Adrenal gland (tissue), 12 donors: ENCODE measurements around the gene SPDYA. TPM values are rescaled to one million over a fixed set of nuclear protein-coding genes. Genes with fewer than 3 reads are reported as not detected.

Experiments
- DNase-seq, 7 donors: peaks; one replicate each; pipeline ENCODE4 v3.0.0-alpha.2; 2019 to 2020
- H3K27ac ChIP-seq, 5 donors: fragments of 200-600 bp; sonication (generic) in 4 of 5; 1 replicate in 3 of 5; 2 replicates in 2 of 5; pipeline versions ENCODE4 v1.5.1 to v1.8.0; 2016 to 2020; ENCODE audit warnings: mild to moderate bottlenecking in 1 of 5
- H3K27me3 ChIP-seq: fragments of 200-600 bp; 2 replicates; pipeline ENCODE4 v1.8.0; 2021
- H3K36me3 ChIP-seq, 2 donors: fragments of 200-600 bp; replicated peaks in 1 of 2; 1 replicate in 1 of 2; 2 replicates in 1 of 2; pipeline versions ENCODE4 v1.5.1 to v1.8.0; 2018 to 2022
- H3K4me1 ChIP-seq, 2 donors: fragments of 200-600 bp; replicated peaks in 1 of 2; 1 replicate in 1 of 2; 2 replicates in 1 of 2; pipeline versions ENCODE4 v1.5.1 to v1.8.0; 2018 to 2021
- H3K4me3 ChIP-seq, 4 donors: fragments of 200-600 bp; sonication (generic) in 3 of 4; one replicate each; pipeline ENCODE4 v1.5.1; 2016 to 2018
- H3K9me3 ChIP-seq, 3 donors: fragments of 200-600 bp; sonication (generic) in 1 of 3; replicated peaks in 1 of 3; 1 replicate in 2 of 3; 2 replicates in 1 of 3; pipeline versions ENCODE4 v1.5.1 to v1.8.0; 2016 to 2021
- POLR2A ChIP-seq, 2 donors: fragments of 450-650 bp; IDR thresholded peaks; one replicate each; pipeline ENCODE4 v1.6.1; 2017; ENCODE audit warnings: antibody characterized with exemption in 2 of 2, mild to moderate bottlenecking in 2 of 2, moderate library complexity in 1 of 2
- whole genome bisulfite sequencing, 4 donors: extraction: QIAGEN DNeasy Blood & Tissue Kit in 2 of 4; methylation state at CpG; one replicate each; pipeline versions ENCODE4 v1.1.5 to v1.1.7; 2013 to 2017; 5-methylcytosine and 5-hydroxymethylcytosine counted together
- intact Hi-C, 2 donors: fragments of 100-400 bp; cut with DNase I; formaldehyde crosslinking; loops; one replicate each; pipeline versions ENCODE4 v1.14.1 to v1.15.0; 2022 to 2023
- polyA plus RNA-seq, 3 donors: library from polyadenylated mRNA; stranded (reverse); fragments of 200-250 nt in 2 of 3; fragments of 350-450 nt in 1 of 3; fragmentation: Illumina TruSeq in 1 of 3; extraction: RNeasy Lipid Tissue Mini Kit (QIAGEN cat#74804) in 1 of 3; gene quantifications; one replicate each; pipeline ENCODE4 v1.2.3, GENCODE V29; 2013 to 2014
- total RNA-seq, 9 donors: library from RNA; depleted of rRNA in 4 of 9; stranded (reverse); fragments of >200 nt in 4 of 9; fragments of 120-200 nt in 1 of 9; fragmentation: NEBNext Ultra II Directional in 1 of 9; extraction: Animal tissue kit (Norgen Biotek cat#: 25700) in 1 of 9; gene quantifications; one replicate each; pipeline versions ENCODE4 v1.1.0 to v1.2.4, GENCODE V29; 2013 to 2023
- TF ChIP-seq, protein P1 (sequence below), 6 experiments: fragments of 450-650 bp in 4 of 6; fragments of 200-600 bp in 2 of 6; sonication (generic) in 1 of 6; IDR thresholded peaks; 1 replicate in 5 of 6; 2 replicates in 1 of 6; pipeline versions ENCODE4 v1.5.1 to v1.8.0; 2016 to 2021; ENCODE audit warnings: antibody characterized with exemption in 6 of 6, mild to moderate bottlenecking in 2 of 6, moderate library complexity in 1 of 6
- donor health status: healthy with polysubstance abuse.
- donor health status: Bipolar disorder and iron deficiency.
- donor health status: DM: yes; HTN: yes; CAD: no.
- donor health status: DM: no; HTN: no; CAD: no.
- donor health status: DM: no; HTN: no; CAD: no.
- donor health status: DM: yes; HTN: yes; CAD: no.

SPDYA gene
- total and polyA plus RNA-seq, 12 donors = 0.13 to 1.9 (median 0.30) TPM; not detected in 2

DNA sequence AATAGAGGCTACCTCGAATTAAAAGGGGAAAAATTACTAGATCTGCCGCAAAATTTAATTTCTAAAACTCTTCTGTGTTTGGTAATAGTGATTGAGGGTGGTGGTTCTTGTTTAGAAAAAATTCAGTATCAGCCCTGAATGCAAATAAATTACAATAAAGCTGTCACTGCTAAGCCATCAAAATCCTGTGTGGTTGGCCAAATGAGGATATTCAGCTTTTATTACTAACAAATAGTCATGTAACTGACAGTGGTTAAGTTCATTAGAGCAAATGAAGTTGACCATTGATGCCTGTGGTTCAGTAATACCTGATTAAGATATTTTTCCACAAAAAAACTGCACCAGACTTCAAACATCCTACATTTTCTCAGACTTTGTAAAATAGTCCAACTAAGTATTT, 44.6 kb upstream of the SPDYA start:
- H3K27ac ChIP-seq = no peak overlapping the region
- TF ChIP-seq, protein P1, sequence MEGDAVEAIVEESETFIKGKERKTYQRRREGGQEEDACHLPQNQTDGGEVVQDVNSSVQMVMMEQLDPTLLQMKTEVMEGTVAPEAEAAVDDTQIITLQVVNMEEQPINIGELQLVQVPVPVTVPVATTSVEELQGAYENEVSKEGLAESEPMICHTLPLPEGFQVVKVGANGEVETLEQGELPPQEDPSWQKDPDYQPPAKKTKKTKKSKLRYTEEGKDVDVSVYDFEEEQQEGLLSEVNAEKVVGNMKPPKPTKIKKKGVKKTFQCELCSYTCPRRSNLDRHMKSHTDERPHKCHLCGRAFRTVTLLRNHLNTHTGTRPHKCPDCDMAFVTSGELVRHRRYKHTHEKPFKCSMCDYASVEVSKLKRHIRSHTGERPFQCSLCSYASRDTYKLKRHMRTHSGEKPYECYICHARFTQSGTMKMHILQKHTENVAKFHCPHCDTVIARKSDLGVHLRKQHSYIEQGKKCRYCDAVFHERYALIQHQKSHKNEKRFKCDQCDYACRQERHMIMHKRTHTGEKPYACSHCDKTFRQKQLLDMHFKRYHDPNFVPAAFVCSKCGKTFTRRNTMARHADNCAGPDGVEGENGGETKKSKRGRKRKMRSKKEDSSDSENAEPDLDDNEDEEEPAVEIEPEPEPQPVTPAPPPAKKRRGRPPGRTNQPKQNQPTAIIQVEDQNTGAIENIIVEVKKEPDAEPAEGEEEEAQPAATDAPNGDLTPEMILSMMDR (IDR thresholded peaks at IDR 0.05) = no peak
- TF ChIP-seq POLR2A (IDR thresholded peaks at IDR 0.05) = no peak
- intact Hi-C loops = no loop called here

GRCh38 chr2:28767337-28767736, 43.3 kb upstream of the SPDYA start:
- peaks cover 15 to 71% of the 10 kb centered on the region in 2 donors for H3K4me1 ChIP-seq
- H3K27me3 ChIP-seq = no peaks in the 10 kb centered on the region
- WGBS, 4 donors = 83 to 90% (median 88%) methylated on average over 3 of the region's 3 CpGs
- no peaks in the 10 kb centered on the region for H3K36me3 ChIP-seq
- no peak overlapping the region for H3K4me3 ChIP-seq
- no peaks in the 10 kb centered on the region for H3K9me3 ChIP-seq
- no peak for TF ChIP-seq POLR2A (IDR thresholded peaks at IDR 0.05)
- TF ChIP-seq, protein P1 (IDR thresholded peaks at IDR 0.05) = no peak
- no peak overlapping the region for H3K27ac ChIP-seq
- DNase-seq = no peak
- intact Hi-C loops = no loop called here

More for the DNA sequence above, 44.6 kb upstream of the SPDYA start:
- no peaks in the 10 kb centered on the region for H3K36me3 ChIP-seq
- no peaks in the 10 kb centered on the region for H3K27me3 ChIP-seq
- WGBS, 4 donors = 85 to 90% (median 87%) methylated on average over 2 of the region's 2 CpGs
- H3K4me1 ChIP-seq = peaks cover 4 to 64% of the 10 kb centered on the region in 2 donors
- DNase-seq = no peak
- no peaks in the 10 kb centered on the region for H3K9me3 ChIP-seq
- no peak overlapping the region for H3K4me3 ChIP-seq

GRCh38 chr2:28768422-28768821, 42.2 kb upstream of the SPDYA start:
- Histone ChIP-seq H3K4me3 (no peak overlapping the region), H3K4me1 (peaks cover 15 to 71% of the 10 kb centered on the region in 2 donors), H3K27me3 (no peaks in the 10 kb centered on the region), H3K27ac (no peak overlapping the region), H3K36me3 (no peaks in the 10 kb centered on the region), H3K9me3 (no peaks in the 10 kb centered on the region)
- DNase-seq = no peak
- intact Hi-C loops = no loop called here
- no peak for TF ChIP-seq POLR2A (IDR thresholded peaks at IDR 0.05)
- TF ChIP-seq, protein P1 (IDR thresholded peaks at IDR 0.05) = no peak

- H3K9me3 ChIP-seq = no peaks in the 10 kb centered on the region
- H3K4me1 ChIP-seq = peaks cover 15 to 70% of the 10 kb centered on the region in 2 donors
- no peak overlapping the region for H3K27ac ChIP-seq
Observed at GRCh38 chr2:28768952-28769351, 41.7 kb upstream of the SPDYA start.

More at GRCh38 chr2:28768952-28769351, 41.7 kb upstream of the SPDYA start:
- no peaks in the 10 kb centered on the region for H3K36me3 ChIP-seq
- 89 to 97% (median 96%) methylated on average over 5 of the region's 5 CpGs for WGBS, 4 donors
- no peak for DNase-seq
- TF ChIP-seq POLR2A (IDR thresholded peaks at IDR 0.05) = no peak
- TF ChIP-seq, protein P1 (IDR thresholded peaks at IDR 0.05) = no peak
- no peaks in the 10 kb centered on the region for H3K27me3 ChIP-seq
- intact Hi-C loops = no loop called here
- no peak overlapping the region for H3K4me3 ChIP-seq
